ENCODE measurements around the gene HES2. TPM values are rescaled to one million over a fixed set of nuclear protein-coding genes. Genes with fewer than 3 reads are reported as not detected.

HES2 gene
- total and polyA plus RNA-seq, 10 donors: 0.02 to 1.3 (median 0.24) TPM; not detected in 6

DNA sequence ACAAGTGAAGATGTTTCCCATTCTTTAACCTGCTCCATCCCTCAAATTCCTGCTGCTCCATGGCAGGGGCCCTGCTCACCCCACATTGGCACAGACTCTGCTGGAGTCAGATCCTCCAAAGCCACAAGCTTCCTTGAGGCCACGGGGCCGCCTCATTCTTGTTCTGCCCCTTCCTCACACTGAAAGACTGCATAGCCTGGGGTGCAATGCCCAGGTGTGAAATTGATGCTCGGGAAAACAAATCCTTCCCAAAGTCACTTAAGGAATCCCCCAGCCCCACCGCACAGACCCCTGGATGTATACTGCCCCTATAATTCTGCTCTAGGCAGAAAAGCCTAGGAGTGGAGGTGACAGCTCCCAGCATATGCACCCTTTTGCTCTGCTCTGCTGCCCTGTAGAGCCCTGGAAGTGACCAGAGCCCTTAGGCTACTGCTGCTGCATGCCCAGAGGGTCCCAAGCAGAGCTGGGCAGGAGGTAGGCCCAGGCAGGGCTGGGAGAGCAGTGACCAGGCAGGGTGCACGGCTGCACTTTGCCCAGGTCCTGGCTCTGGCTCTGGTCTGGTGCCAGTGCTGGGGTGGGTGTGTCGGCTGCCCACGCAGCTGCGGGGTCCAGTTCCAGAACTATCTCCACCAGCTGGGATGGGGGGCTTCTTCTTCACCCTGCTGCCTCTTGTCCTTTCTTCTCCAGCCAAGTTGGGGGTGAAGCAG, 1.6 kb downstream of the HES2 start:
- Histone ChIP-seq H3K4me3 (no peak overlapping the region), H3K27ac (no peak overlapping the region), H3K36me3 (no peaks in the 10 kb centered on the region), H3K9me3 (no peaks in the 10 kb centered on the region), H3K27me3 (replicated peaks in 1 of 7) (peaks cover 19 to 100% (median 82%) of the 10 kb centered on the region in 7 donors), H3K4me1 (peaks cover 16 to 43% (median 32%) of the 10 kb centered on the region in 6 donors)
- TF ChIP-seq, protein P1, sequence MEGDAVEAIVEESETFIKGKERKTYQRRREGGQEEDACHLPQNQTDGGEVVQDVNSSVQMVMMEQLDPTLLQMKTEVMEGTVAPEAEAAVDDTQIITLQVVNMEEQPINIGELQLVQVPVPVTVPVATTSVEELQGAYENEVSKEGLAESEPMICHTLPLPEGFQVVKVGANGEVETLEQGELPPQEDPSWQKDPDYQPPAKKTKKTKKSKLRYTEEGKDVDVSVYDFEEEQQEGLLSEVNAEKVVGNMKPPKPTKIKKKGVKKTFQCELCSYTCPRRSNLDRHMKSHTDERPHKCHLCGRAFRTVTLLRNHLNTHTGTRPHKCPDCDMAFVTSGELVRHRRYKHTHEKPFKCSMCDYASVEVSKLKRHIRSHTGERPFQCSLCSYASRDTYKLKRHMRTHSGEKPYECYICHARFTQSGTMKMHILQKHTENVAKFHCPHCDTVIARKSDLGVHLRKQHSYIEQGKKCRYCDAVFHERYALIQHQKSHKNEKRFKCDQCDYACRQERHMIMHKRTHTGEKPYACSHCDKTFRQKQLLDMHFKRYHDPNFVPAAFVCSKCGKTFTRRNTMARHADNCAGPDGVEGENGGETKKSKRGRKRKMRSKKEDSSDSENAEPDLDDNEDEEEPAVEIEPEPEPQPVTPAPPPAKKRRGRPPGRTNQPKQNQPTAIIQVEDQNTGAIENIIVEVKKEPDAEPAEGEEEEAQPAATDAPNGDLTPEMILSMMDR (IDR thresholded peaks at IDR 0.05 in 8 of 11, conservative IDR thresholded peaks at IDR 0.05 in 3 of 11): no peak
- TF ChIP-seq POLR2AphosphoS5 (IDR thresholded peaks at IDR 0.05) (no peak), POLR2A (IDR thresholded peaks at IDR 0.05) (no peak)
- 62 to 75% (median 69%) methylated on average over 6 to 8 of the region's 8 CpGs for WGBS, 5 donors
- intact Hi-C loops (cut with DNase I; ENCODE audit: low total_unique reads): no loop called here
- DNase-seq: no peak

DNA sequence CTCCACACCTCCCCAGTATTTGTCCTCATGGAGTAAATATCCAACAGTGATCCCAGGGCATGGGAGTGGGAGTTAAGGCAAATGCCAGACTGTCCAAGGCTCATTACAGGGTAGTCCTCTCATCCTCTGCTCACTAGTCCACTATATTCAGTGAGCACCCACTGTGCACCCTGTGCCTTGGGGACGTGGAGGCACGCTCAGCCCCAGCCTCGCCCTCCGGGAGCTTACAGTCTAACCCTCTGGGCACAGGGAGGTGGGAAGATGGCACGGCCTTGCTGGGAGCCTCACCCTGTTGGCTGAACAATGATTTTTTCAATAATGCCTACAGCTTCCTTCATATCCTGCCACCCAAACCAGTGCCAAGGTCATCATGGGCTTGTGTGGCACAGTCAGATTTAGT, 2.8 kb downstream of the HES2 start:
- Histone ChIP-seq H3K36me3 (no peaks in the 10 kb centered on the region), H3K4me3 (no peak overlapping the region), H3K27ac (no peak overlapping the region), H3K27me3 (replicated peaks in 1 of 7) (peaks cover 19 to 98% (median 79%) of the 10 kb centered on the region in 7 donors), H3K4me1 (peaks cover 16 to 37% (median 29%) of the 10 kb centered on the region in 6 donors), H3K9me3 (no peaks in the 10 kb centered on the region)
- 73 to 89% (median 79%) methylated on average over 5 of the region's 5 CpGs for WGBS, 5 donors
- TF ChIP-seq, protein P1 (IDR thresholded peaks at IDR 0.05 in 8 of 11, conservative IDR thresholded peaks at IDR 0.05 in 3 of 11): no peak
- TF ChIP-seq POLR2AphosphoS5 (IDR thresholded peaks at IDR 0.05) (no peak), POLR2A (IDR thresholded peaks at IDR 0.05) (no peak)
- no peak for DNase-seq
- intact Hi-C loops (cut with DNase I; ENCODE audit: low total_unique reads): no loop called here

DNA sequence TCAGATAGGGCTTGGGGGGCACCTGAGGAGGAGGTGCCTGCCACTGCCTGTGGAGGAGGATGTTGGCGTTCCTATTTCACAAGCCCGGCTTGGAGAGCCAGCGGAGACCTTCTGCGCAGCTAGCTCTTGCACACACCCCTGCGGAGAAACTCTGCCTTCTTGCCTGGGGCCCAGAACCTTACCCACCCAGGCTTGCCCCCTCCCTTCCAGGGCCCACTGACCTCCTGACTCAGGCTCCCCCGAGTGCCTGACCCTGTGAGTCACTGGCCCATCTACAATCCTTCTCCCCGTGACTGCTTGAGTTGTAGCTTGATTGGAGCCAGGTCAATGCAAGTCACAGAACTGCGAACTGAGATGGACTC, 3.4 kb downstream of the HES2 start:
- Histone ChIP-seq H3K27ac (no peak overlapping the region), H3K4me3 (no peak overlapping the region), H3K36me3 (no peaks in the 10 kb centered on the region), H3K9me3 (no peaks in the 10 kb centered on the region), H3K27me3 (replicated peaks in 1 of 7) (peaks cover 19 to 96% (median 74%) of the 10 kb centered on the region in 7 donors), H3K4me1 (peaks cover 16 to 37% (median 29%) of the 10 kb centered on the region in 6 donors)
- WGBS, 5 donors: 60 to 81% (median 75%) methylated on average over 4 to 8 of the region's 8 CpGs
- TF ChIP-seq, protein P1 (IDR thresholded peaks at IDR 0.05 in 8 of 11, conservative IDR thresholded peaks at IDR 0.05 in 3 of 11): no peak
- TF ChIP-seq POLR2AphosphoS5 (IDR thresholded peaks at IDR 0.05) (no peak), POLR2A (IDR thresholded peaks at IDR 0.05) (no peak)
- intact Hi-C loops (cut with DNase I; ENCODE audit: low total_unique reads): no loop called here
- DNase-seq: no peak

DNA sequence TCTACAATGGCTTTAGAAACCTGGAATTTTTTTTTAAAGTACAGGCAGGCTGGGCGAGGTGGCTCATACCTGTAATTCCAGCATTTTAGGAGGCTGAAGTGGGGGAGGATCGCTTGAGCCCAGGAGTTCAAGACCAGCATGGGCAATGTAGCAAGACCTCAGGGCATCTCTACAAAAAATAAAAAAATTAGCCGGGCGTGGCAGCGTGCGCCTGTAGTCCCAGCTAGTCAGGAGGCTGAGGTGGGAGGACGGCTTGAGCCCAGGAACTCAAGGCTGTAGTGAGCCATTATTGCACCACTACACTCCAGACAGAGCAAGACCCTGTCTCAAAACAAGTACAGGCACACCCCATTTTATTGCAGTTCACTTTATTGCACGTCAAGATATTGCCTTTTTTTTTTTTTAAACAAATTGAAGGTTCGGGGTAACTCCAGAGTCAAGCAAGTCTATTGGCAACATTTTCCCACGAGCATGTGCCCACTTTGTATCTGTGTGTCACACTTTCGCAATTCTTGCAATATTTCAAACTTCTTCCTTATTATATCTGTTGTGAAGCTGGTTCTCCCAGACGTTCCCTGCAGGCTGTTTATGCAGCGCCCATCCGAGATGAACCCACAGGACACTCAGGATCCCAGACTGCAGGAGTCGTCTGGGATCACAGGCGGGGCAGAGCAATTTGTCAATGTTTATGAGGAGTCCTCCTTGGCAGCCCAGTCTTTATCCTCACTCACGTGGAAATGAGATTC, 4.7 kb downstream of the HES2 start:
- Histone ChIP-seq H3K9me3 (no peaks in the 10 kb centered on the region), H3K27ac (no peak overlapping the region), H3K4me1 (peaks cover 10 to 26% (median 20%) of the 10 kb centered on the region in 6 donors), H3K4me3 (no peak overlapping the region), H3K36me3 (no peaks in the 10 kb centered on the region), H3K27me3 (replicated peaks in 1 of 7) (peaks cover 12 to 91% (median 62%) of the 10 kb centered on the region in 7 donors)
- DNase-seq: no peak
- intact Hi-C loops (cut with DNase I; ENCODE audit: low total_unique reads): no loop called here
- TF ChIP-seq, protein P1 (IDR thresholded peaks at IDR 0.05 in 8 of 11, conservative IDR thresholded peaks at IDR 0.05 in 3 of 11): no peak
- TF ChIP-seq POLR2A (IDR thresholded peaks at IDR 0.05): no peak
- no peak for TF ChIP-seq POLR2AphosphoS5 (IDR thresholded peaks at IDR 0.05)
- WGBS, 5 donors: 59 to 65% (median 63%) methylated on average over 16 to 17 of the region's 17 CpGs

All from spleen (tissue), 11 donors.